Mesenchymal stem cell (in vitro differentiated cells and primary cell): ENCODE measurements around the gene USP9Y.

Experiments used
- DNase-seq: peaks from one replicate; pipeline ENCODE4 v3.0.0-alpha.2; 2013
- H2AFZ ChIP-seq: one replicate; pipeline ENCODE4 v1.6.1; 2013; ENCODE audit warnings: low read depth, mild to moderate bottlenecking, control low read depth, inconsistent platforms, low read length, moderate library complexity
- H2AK5ac ChIP-seq: 2 replicates; pipeline ENCODE4 v1.6.1; 2013; ENCODE audit warnings: low read length, moderate library complexity, mild to moderate bottlenecking, inconsistent platforms; ENCODE audit not compliant: severe bottlenecking
- H2BK120ac ChIP-seq: one replicate; pipeline ENCODE4 v1.6.1; 2013; ENCODE audit warnings: low read depth, mild to moderate bottlenecking, inconsistent platforms, low read length, moderate library complexity
- H2BK12ac ChIP-seq, 2 experiments: one replicate each; pipeline ENCODE4 v1.6.1; 2013; ENCODE audit warnings: inconsistent platforms in 2 of 2, low read length in 2 of 2, mild to moderate bottlenecking in 2 of 2, moderate library complexity in 2 of 2, control low read depth in 1 of 2
- H2BK15ac ChIP-seq: one replicate; pipeline ENCODE4 v1.6.1; 2013; ENCODE audit warnings: mild to moderate bottlenecking, low read depth, inconsistent platforms; ENCODE audit not compliant: poor library complexity, severe bottlenecking
- H2BK5ac ChIP-seq: 2 replicates; pipeline ENCODE4 v1.6.1; 2013; ENCODE audit warnings: low read depth, mild to moderate bottlenecking, low read length, control low read depth, inconsistent platforms; ENCODE audit not compliant: poor library complexity, severe bottlenecking
- H3K14ac ChIP-seq, 2 experiments: one replicate each; pipeline ENCODE4 v1.6.1; 2013; ENCODE audit warnings: inconsistent platforms in 2 of 2, low read length in 2 of 2, control low read depth in 1 of 2, mild to moderate bottlenecking in 1 of 2, moderate library complexity in 1 of 2
- H3K18ac ChIP-seq, 2 experiments: one replicate each; pipeline ENCODE4 v1.6.1; 2013; ENCODE audit warnings: inconsistent platforms in 2 of 2, low read length in 2 of 2, control low read depth in 1 of 2, low read depth in 1 of 2, mild to moderate bottlenecking in 1 of 2
- H3K23ac ChIP-seq, 2 experiments: one replicate each; pipeline ENCODE4 v1.6.1; 2013; ENCODE audit warnings: inconsistent platforms in 2 of 2, low read length in 2 of 2, mild to moderate bottlenecking in 2 of 2, moderate library complexity in 2 of 2, control low read depth in 1 of 2
- H3K27ac ChIP-seq: 2 replicates; pipeline ENCODE4 v1.5.1; 2013; ENCODE audit warnings: mild to moderate bottlenecking, moderate library complexity, low read length, control low read depth, inconsistent platforms; ENCODE audit not compliant: poor library complexity, severe bottlenecking
- H3K27me3 ChIP-seq, 2 experiments: 2 replicates each; pipeline versions ENCODE4 v1.6.1 to v1.7.0; 2013; ENCODE audit warnings: low read length in 2 of 2, mild to moderate bottlenecking in 2 of 2, moderate library complexity in 2 of 2, control low read depth in 1 of 2, inconsistent platforms in 1 of 2; ENCODE audit not compliant: control insufficient read depth in 1 of 2, insufficient read depth in 1 of 2
- H3K36me3 ChIP-seq, 2 experiments: 2 replicates each; pipeline versions ENCODE4 v1.6.1 to v1.7.0; 2013; ENCODE audit warnings: low read length in 2 of 2, control low read depth in 1 of 2, inconsistent platforms in 1 of 2, low read depth in 1 of 2, mild to moderate bottlenecking in 1 of 2; ENCODE audit not compliant: insufficient read depth in 2 of 2, control insufficient read depth in 1 of 2
- H3K4ac ChIP-seq, 2 experiments: one replicate each; pipeline ENCODE4 v1.6.1; 2013; ENCODE audit warnings: inconsistent platforms in 2 of 2, low read length in 2 of 2, mild to moderate bottlenecking in 2 of 2, moderate library complexity in 2 of 2, control low read depth in 1 of 2, low read depth in 1 of 2
- H3K4me1 ChIP-seq: 2 replicates; pipeline ENCODE4 v1.6.1; 2013; ENCODE audit warnings: low read depth, low read length, control low read depth; ENCODE audit not compliant: control insufficient read depth, insufficient read depth
- H3K4me2 ChIP-seq: 2 replicates; pipeline ENCODE4 v1.6.1; 2013; ENCODE audit warnings: low read length, mild to moderate bottlenecking, inconsistent platforms; ENCODE audit not compliant: poor library complexity, severe bottlenecking
- H3K4me3 ChIP-seq, 2 experiments: 2 replicates each; pipeline versions ENCODE4 v1.5.1 to v1.7.0; 2013; ENCODE audit warnings: low read length in 2 of 2, mild to moderate bottlenecking in 2 of 2, control low read depth in 1 of 2, low read depth in 1 of 2; ENCODE audit not compliant: insufficient read depth in 1 of 2
- H3K79me1 ChIP-seq: replicated peaks from 2 replicates; pipeline ENCODE4 v1.6.1; 2013; ENCODE audit warnings: mild to moderate bottlenecking, control low read depth, low read length, inconsistent platforms; ENCODE audit not compliant: poor library complexity, severe bottlenecking
- H3K9ac ChIP-seq: 2 replicates; pipeline ENCODE4 v1.7.0; 2013; ENCODE audit warnings: mild to moderate bottlenecking, low read length, moderate library complexity
- H3K9me3 ChIP-seq: 2 replicates; pipeline ENCODE4 v1.7.0; 2013; ENCODE audit warnings: mild to moderate bottlenecking, low read length; ENCODE audit not compliant: control insufficient read depth
- H4K8ac ChIP-seq: one replicate; pipeline ENCODE4 v1.6.1; 2013; ENCODE audit warnings: inconsistent platforms, mild to moderate bottlenecking, low read length, moderate library complexity
- H4K91ac ChIP-seq: one replicate; pipeline ENCODE4 v1.6.1; 2013; ENCODE audit warnings: mild to moderate bottlenecking, low read length, inconsistent platforms
- WGBS: methylation state at CpG from one replicate; pipeline ENCODE4 v1.1.7; 2013; ENCODE audit warnings: mixed read lengths; 5-methylcytosine and 5-hydroxymethylcytosine counted together

Gene USP9Y

DNA sequence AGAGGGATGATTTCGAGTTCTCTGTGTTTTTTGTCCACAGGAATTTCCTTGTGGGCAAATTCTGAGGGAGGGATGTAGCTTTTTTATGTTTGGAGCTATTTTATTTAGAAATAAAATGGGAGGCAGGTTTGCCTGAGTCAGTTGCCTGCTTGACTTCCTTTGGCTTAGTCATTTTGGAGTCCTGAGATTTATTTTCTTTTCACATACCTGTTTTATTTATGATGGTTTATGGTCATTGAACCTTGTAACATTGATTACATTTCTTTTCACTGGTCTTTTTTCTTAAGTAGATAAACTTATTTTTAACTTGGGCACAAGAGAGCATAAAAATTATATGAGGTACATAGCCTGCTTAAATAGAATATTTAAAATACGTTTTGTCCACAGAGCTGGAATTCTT, 12.7 kb upstream of the USP9Y start:
- DNase-seq = no peak
- H2BK120ac ChIP-seq = no peak overlapping the region
- no peaks in the 10 kb centered on the region for H3K9me3 ChIP-seq
- H3K4me1 ChIP-seq = peaks cover 5% of the 10 kb centered on the region
- H3K27ac ChIP-seq = peak overlapping the region; percentile 90
- H4K91ac ChIP-seq = no peak overlapping the region
- no peak overlapping the region for H3K4me3 ChIP-seq
- no peak overlapping the region for H3K9ac ChIP-seq
- H2BK15ac ChIP-seq = no peak overlapping the region
- no peak overlapping the region for H3K4me2 ChIP-seq
- no peak overlapping the region for H2AK5ac ChIP-seq
- H3K4ac ChIP-seq = no peak overlapping the region
- no peak overlapping the region for H2AFZ ChIP-seq
- peaks cover 0 to 5% of the 10 kb centered on the region in 2 experiments for H3K36me3 ChIP-seq
- H2BK12ac ChIP-seq = no peak overlapping the region
- no peak overlapping the region for H2BK5ac ChIP-seq
- no peak overlapping the region for H3K23ac ChIP-seq
- no peak overlapping the region for H4K8ac ChIP-seq
- no peak overlapping the region for H3K18ac ChIP-seq
- WGBS = 83% methylated on average over 1 of the region's 2 CpGs
- no peak overlapping the region for H3K14ac ChIP-seq
- H3K79me1 ChIP-seq = peaks cover 3% of the 10 kb centered on the region
- H3K27me3 ChIP-seq = no peaks in the 10 kb centered on the region

DNA sequence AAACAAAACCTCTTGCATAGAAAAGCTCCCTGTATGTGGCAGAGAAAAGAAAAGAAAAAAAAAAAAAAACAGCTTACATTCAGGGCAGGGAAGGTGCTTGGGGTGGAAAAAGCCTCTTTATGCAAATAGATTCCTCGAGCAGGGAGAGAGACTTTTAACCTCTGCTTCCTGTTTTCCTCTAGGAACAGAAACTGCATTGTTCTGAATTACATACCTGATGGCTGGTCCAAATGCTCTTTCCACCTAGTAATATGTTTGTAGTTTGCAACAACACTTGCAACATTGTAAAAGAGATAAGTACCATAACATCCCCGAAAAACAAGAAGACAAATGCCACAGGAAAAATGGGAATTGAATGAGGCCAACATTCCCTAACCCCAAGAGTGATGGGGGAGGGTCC, 944 bp upstream of the USP9Y start:
- Histone ChIP-seq H2BK15ac (no peak overlapping the region), H3K27ac (no peak overlapping the region), H2AFZ (no peak overlapping the region), H2BK120ac (no peak overlapping the region), H3K23ac (no peak overlapping the region), H2BK5ac (no peak overlapping the region), H3K4ac (no peak overlapping the region), H3K9ac (no peak overlapping the region), H3K9me3 (no peaks in the 10 kb centered on the region), H2AK5ac (no peak overlapping the region), H4K8ac (no peak overlapping the region), H4K91ac (no peak overlapping the region), H3K18ac (no peak overlapping the region), H3K79me1 (peaks cover 1% of the 10 kb centered on the region), H3K4me1 (no peaks in the 10 kb centered on the region), H3K4me3 (no peak overlapping the region), H3K4me2 (no peak overlapping the region), H3K14ac (no peak overlapping the region), H3K36me3 (peaks cover 0 to 13% of the 10 kb centered on the region in 2 experiments), H3K27me3 (no peaks in the 10 kb centered on the region), H2BK12ac (no peak overlapping the region)
- no peak for DNase-seq
- 58% methylated on average over 2 of the region's 2 CpGs for WGBS

DNA sequence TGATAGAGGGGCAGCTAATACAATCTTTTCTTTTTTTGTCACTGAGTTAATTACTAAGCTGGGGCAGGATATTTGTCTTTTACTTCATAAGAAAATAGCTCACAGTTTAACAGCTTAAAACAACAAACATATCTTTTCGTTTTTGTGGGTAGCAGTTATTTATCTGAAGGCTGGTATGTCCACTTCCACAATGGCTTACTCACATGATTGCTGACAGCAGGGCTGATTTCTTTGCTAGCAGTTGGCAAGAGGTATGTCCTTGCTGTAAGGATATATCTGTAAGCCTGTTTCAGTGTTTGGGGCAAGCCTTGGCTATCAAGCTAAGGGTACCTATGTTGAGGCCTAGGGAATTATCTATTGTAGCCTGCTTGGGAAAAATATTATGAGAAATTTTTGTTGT, 1.1 kb downstream of the USP9Y start:
- Histone ChIP-seq H2AFZ (no peak overlapping the region), H3K27ac (peak overlapping the region; percentile 85), H2BK15ac (no peak overlapping the region), H3K18ac (no peak overlapping the region), H3K23ac (no peak overlapping the region), H3K9me3 (no peaks in the 10 kb centered on the region), H3K4me1 (no peaks in the 10 kb centered on the region), H3K9ac (no peak overlapping the region), H3K4me3 (no peak overlapping the region), H2BK120ac (no peak overlapping the region), H2BK5ac (no peak overlapping the region), H4K91ac (no peak overlapping the region), H2AK5ac (no peak overlapping the region), H3K4ac (no peak overlapping the region), H3K14ac (no peak overlapping the region), H3K79me1 (no peaks in the 10 kb centered on the region), H3K27me3 (no peaks in the 10 kb centered on the region), H4K8ac (no peak overlapping the region), H2BK12ac (no peak overlapping the region), H3K36me3 (peaks cover 0 to 10% of the 10 kb centered on the region in 2 experiments), H3K4me2 (no peak overlapping the region)
- peak; percentile 29 for DNase-seq
- WGBS = no CpG with 5 or more reads among the region's 1 CpG

DNA sequence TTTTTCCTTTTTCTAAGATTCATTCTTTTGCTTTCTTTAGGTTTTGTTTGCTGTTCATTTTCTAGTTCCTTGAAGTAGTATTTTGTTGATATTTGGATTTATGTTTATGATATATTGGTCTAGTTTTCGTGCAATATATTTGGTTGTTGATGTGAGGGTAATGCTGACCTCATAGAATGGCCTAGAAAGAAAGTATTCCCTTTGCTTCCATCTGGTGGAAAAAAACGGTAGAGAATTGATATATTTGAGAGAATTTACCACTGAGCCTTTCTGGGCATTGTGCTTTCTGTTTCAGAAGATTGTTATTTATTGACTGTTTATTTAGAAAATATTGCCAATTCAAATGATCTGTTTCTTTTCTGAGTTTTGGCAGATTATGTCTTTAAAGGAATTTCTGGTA, 9.4 kb downstream of the USP9Y start:
- no peaks in the 10 kb centered on the region for H3K4me1 ChIP-seq
- no peak overlapping the region for H3K9ac ChIP-seq
- no peak overlapping the region for H3K27ac ChIP-seq
- WGBS = 56% methylated on average over 2 of the region's 2 CpGs
- no peaks in the 10 kb centered on the region for H3K9me3 ChIP-seq
- H3K4me3 ChIP-seq = no peak overlapping the region
- H4K91ac ChIP-seq = no peak overlapping the region
- H2AFZ ChIP-seq = no peak overlapping the region
- no peak overlapping the region for H3K18ac ChIP-seq
- H2BK12ac ChIP-seq = no peak overlapping the region
- H2BK120ac ChIP-seq = no peak overlapping the region
- H3K4ac ChIP-seq = no peak overlapping the region
- peaks cover 1% of the 10 kb centered on the region for H3K79me1 ChIP-seq
- H3K23ac ChIP-seq = no peak overlapping the region
- H2AK5ac ChIP-seq = no peak overlapping the region
- H2BK15ac ChIP-seq = no peak overlapping the region
- H3K14ac ChIP-seq = no peak overlapping the region
- H3K4me2 ChIP-seq = no peak overlapping the region
- no peaks in the 10 kb centered on the region for H3K27me3 ChIP-seq
- no peak overlapping the region for H4K8ac ChIP-seq
- peak; percentile 22 for DNase-seq
- H3K36me3 ChIP-seq = no peaks in the 10 kb centered on the region
- no peak overlapping the region for H2BK5ac ChIP-seq
